Astrocyte of the hippocampus (primary cell): ENCODE data around the gene IRF9.

Source experiments
- DNase-seq: peaks from one replicate; pipeline ENCODE4 v3.0.0; 2011; ENCODE audit warnings: low read depth, low spot score

Gene IRF9

GRCh38 chr14:24177891-24178290 lies 16.8 kb downstream of the IRF9 start:
- DNase-seq = no peak

- no peak for DNase-seq
These were observed 17.5 kb downstream of the IRF9 start for GRCh38 chr14:24178399-24179178.

GRCh38 chr14:24179294-24179960 lies 18.4 kb downstream of the IRF9 start:
- no peak for DNase-seq

GRCh38 chr14:24179961-24180796 lies 19.1 kb downstream of the IRF9 start:
- peak; percentile 91 for DNase-seq

GRCh38 chr14:24181371-24182077 lies 20.5 kb downstream of the IRF9 start:
- DNase-seq = no peak

- DNase-seq = no peak
These were observed 21.2 kb downstream of the IRF9 start for GRCh38 chr14:24182110-24182882.

GRCh38 chr14:24183014-24183481 lies 22.0 kb downstream of the IRF9 start:
- no peak for DNase-seq

- no peak for DNase-seq
These were observed 23.3 kb downstream of the IRF9 start for GRCh38 chr14:24184104-24184970.

GRCh38 chr14:24185026-24185425 lies 24.0 kb downstream of the IRF9 start:
- DNase-seq = no peak

- no peak for DNase-seq
These were observed 24.7 kb downstream of the IRF9 start for GRCh38 chr14:24185741-24186140.

- no peak for DNase-seq
These were observed 25.9 kb downstream of the IRF9 start for GRCh38 chr14:24186831-24187538.

- DNase-seq = no peak
These were observed 26.5 kb downstream of the IRF9 start for GRCh38 chr14:24187539-24187915.

- DNase-seq = peak; percentile 99
These were observed 27.4 kb downstream of the IRF9 start, which contains the start of gene IPO4 for GRCh38 chr14:24188251-24189058. IPO4 (minus strand) TSS chr14:24188816; CDS start chr14:24188787, 29 bp downstream.

- no peak for DNase-seq
These were observed 28.0 kb downstream of the IRF9 start for GRCh38 chr14:24189059-24189375.

- no peak for DNase-seq
These were observed 28.4 kb downstream of the IRF9 start for GRCh38 chr14:24189460-24189859.

- no peak for DNase-seq
These were observed 29.4 kb downstream of the IRF9 start for GRCh38 chr14:24190416-24190815.

GRCh38 chr14:24192933-24193332 lies 31.9 kb downstream of the IRF9 start:
- DNase-seq = no peak

- no peak for DNase-seq
These were observed 33.3 kb downstream of the IRF9 start for GRCh38 chr14:24194186-24194872.
